AG04449 (cell line): Measurements from ENCODE around the gene HIGD2B.

Experiments
- CTCF ChIA-PET: fragments of 350-600 bp; formaldehyde crosslinking; extraction: SDS; loops from one replicate; lab custom pipeline; 2021; ENCODE audit warnings: antibody characterized with exemption; lab: Yijun Ruan, JAX
- POLR2A ChIA-PET: fragments of 400-600, 350-600 bp; formaldehyde crosslinking; extraction: SDS; loops from one replicate; lab custom pipeline; 2020; ENCODE audit warnings: antibody characterized with exemption, inconsistent platforms; lab: Yijun Ruan, JAX
- DNase-seq: peaks from one replicate; pipeline ENCODE4 v3.0.0-alpha.2; 2010; ENCODE audit warnings: low read depth, low spot score
- H3K4me3 ChIP-seq: 2 replicates; pipeline ENCODE4 v1.5.1; 2011; ENCODE audit warnings: low read depth, mild to moderate bottlenecking, control low read depth, low read length
- TF ChIP-seq, protein P1 (sequence below): IDR thresholded peaks from one replicate; pipeline ENCODE4 v1.5.1; 2011; ENCODE audit warnings: mild to moderate bottlenecking, moderate library complexity, low read length, control low read depth, inconsistent platforms; ENCODE audit not compliant: insufficient read depth; ENCODE audit errors: missing control alignments

HIGD2B gene

DNA sequence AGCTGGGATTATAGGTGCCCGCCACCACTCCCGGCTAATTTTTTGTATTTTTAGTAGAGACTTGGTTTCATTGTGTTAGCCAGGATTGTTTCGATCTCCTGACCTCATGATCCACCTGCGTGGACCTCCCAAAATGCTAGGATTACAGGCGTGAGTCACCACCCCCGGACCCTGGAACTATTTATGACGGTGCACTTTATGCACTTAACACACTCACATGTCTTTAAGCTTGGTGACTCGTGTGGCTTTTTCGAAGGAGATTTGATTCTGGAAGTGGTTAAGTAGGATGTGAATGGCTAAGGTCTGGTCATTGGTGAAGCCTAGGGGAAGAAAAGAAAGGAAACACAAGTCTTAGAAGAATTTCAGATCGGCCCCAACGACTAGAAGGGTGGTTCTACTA lies 20.3 kb upstream of the HIGD2B start:
- TF ChIP-seq, protein P1, sequence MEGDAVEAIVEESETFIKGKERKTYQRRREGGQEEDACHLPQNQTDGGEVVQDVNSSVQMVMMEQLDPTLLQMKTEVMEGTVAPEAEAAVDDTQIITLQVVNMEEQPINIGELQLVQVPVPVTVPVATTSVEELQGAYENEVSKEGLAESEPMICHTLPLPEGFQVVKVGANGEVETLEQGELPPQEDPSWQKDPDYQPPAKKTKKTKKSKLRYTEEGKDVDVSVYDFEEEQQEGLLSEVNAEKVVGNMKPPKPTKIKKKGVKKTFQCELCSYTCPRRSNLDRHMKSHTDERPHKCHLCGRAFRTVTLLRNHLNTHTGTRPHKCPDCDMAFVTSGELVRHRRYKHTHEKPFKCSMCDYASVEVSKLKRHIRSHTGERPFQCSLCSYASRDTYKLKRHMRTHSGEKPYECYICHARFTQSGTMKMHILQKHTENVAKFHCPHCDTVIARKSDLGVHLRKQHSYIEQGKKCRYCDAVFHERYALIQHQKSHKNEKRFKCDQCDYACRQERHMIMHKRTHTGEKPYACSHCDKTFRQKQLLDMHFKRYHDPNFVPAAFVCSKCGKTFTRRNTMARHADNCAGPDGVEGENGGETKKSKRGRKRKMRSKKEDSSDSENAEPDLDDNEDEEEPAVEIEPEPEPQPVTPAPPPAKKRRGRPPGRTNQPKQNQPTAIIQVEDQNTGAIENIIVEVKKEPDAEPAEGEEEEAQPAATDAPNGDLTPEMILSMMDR = no peak
- CTCF ChIA-PET = interaction anchor here (1.9 to 4.6 kb wide), 2 partner anchors 16 to 106 kb away, joined by 8 to 32 read pairs; no protein-coding TSS in a partner anchor
- POLR2A ChIA-PET = no interaction called here
- no peak overlapping the region for H3K4me3 ChIP-seq
- DNase-seq = no peak

DNA sequence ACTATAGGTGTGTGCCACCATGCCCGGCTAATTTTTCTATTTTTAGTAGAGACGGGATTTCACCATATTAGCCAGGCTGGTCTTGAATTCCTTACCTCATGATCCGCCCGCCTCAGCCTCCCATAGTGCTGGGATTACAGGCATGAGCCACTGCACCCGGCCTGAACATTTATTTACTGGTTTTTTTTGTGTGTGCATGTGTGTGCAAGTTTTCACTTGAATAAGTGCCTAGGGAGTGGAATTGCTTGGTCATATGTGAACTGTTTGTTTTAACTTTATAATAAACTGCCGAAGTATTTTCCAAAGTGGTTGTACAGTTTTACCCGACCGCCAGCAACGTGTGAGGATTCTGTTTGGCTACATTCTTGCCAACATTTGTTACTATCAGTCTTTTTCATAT lies 14.1 kb upstream of the HIGD2B start:
- CTCF ChIA-PET = no interaction called here
- DNase-seq = no peak

DNA sequence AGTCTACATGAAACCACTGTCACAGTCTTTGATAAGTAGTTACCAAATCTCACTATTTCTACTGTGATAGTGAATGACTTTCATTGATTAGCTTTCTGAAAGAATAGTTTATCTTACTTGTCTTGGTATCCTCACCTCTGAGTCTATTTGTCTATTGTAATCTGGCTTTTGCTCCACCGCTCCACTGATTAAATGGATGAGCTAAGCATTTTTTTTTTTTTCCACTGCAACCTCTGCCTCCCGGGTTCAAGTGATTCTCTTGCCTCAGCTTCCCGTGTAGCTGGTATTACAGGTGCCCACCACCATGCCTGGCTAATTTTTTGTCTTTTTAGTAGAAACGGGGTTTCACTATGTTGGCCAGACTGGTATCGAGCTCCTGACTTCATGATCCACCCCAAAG lies 13.0 kb upstream of the HIGD2B start:
- ChIA-PET POLR2A (no interaction called here), CTCF (no interaction called here)
- DNase-seq = no peak
- no peak overlapping the region for H3K4me3 ChIP-seq
- TF ChIP-seq, protein P1 = no peak

More for the DNA sequence above, 14.1 kb upstream of the HIGD2B start:
- TF ChIP-seq, protein P1 = no peak
- H3K4me3 ChIP-seq = no peak overlapping the region
- POLR2A ChIA-PET = no interaction called here

DNA sequence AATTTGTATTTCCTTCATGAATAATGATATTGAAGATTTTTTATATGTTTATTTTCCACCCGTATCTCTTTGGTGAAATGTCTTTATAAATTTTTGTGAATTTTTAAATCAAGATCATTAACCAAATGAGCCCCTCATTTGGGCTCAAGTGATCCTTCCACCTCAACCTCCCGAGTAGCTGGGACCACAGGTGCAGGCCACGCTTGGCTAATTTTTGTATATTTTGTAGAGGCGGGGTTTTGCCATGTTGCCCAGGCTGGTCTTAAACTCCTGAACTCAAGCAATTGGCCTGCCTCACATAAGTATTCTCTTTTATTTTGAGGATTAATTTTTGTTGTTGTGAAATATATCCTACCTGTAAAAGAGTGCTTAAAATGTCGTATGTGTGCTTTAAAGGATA lies 5.0 kb upstream of the HIGD2B start:
- ChIA-PET POLR2A (no interaction called here), CTCF (no interaction called here)
- no peak overlapping the region for H3K4me3 ChIP-seq
- no peak for DNase-seq
- TF ChIP-seq, protein P1 = no peak

DNA sequence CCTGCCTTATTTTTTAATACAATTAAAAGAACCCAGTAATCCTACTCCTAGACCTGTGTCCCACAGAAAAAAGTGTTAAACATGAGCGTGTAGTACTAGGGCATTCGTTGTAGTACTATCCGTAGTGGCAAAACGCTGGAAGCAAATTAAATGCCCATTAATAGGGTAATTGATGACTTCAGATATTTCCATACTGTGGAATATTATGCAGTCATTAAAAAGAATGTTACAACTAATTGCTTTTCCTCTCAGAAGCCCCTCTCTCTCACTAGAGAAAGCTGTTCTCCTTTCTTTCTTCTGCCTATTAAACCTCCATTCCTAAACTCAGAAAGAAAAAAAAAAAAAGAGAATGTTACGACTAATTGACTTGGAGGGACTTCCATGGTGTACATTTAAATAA lies 2.7 kb upstream of the HIGD2B start:
- ChIA-PET POLR2A (interaction anchor here (0.6 kb wide), 1 partner anchor 222 kb away, joined by 5 read pairs; no protein-coding TSS in a partner anchor), CTCF (interaction anchor here (1.1 to 1.7 kb wide), 2 partner anchors 17 to 33 kb away, joined by 4 to 9 read pairs; no protein-coding TSS in a partner anchor)
- no peak overlapping the region for H3K4me3 ChIP-seq
- TF ChIP-seq, protein P1 = no peak
- no peak for DNase-seq

DNA sequence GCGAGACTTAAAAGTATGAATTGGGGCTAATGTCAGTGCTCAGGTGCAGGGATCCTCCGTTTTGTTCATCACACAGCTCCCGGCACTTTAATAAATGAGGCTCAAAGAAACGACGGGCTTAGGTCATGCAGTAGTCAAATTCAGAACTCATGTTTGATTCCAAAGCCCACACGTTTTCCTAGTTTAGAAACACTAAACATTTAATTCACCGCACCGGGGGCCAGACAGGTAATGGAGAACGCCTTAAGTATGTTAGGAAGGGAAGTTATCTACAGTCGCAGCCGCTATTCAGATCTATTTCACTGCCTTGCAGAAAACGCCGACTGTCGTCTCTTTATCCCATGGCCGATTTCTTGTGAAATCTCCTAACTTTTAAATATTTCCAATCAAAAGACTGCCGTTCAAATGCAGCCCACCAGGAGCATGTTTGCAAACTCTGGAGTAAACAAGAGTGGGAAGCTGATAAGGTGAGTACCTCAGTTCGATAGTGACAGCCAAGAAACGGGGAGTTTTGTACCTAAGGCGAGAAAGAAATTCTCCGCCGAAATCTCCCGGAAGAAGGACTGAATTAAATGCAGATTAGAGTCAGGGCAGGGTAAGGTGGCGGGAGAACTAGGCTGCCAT lies 569 bp downstream of the HIGD2B start:
- peak overlapping the region; percentile 85 for H3K4me3 ChIP-seq
- no peak for DNase-seq
- ChIA-PET POLR2A (interaction anchor here (0.6 kb wide), 1 partner anchor 15 kb away, joined by 3 read pairs; no protein-coding TSS in a partner anchor), CTCF (interaction anchor here (2.0 to 2.1 kb wide), 3 partner anchors 9 to 85 kb away, joined by 4 to 14 read pairs (median 6); no protein-coding TSS in a partner anchor)
- TF ChIP-seq, protein P1 = no peak
